ENCODE measurements around the gene UBALD1.

DNA sequence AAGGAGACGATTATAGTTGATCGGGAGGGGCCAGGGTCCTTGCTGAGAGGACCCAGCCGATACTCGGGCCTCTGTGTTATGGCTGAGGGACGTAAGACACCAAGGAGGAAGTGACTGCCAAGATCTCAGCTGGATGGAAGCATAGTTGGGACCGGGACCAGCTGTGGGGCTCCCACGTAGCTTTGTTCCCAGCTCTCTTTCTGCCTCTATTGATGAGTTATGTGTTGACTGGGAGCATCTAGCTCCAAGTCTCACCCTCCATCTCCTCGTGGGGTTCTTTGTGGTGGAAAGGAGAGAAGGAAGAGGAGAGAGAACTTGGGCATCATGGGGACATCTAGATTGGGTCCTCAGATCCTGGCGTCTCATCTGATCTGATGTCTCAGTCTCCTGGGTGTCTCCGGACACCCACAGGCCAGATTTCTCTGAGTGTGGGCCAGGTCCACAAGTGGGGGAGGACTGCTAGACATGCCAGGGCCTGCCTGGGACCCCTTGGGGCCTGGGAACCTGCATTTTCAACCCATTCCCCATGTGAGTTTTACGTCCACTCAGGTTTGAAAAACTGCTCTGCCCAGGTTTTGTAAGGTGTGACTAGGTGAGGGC, 11.0 kb upstream of the UBALD1 start:
- TF ChIP-seq, protein P1, sequence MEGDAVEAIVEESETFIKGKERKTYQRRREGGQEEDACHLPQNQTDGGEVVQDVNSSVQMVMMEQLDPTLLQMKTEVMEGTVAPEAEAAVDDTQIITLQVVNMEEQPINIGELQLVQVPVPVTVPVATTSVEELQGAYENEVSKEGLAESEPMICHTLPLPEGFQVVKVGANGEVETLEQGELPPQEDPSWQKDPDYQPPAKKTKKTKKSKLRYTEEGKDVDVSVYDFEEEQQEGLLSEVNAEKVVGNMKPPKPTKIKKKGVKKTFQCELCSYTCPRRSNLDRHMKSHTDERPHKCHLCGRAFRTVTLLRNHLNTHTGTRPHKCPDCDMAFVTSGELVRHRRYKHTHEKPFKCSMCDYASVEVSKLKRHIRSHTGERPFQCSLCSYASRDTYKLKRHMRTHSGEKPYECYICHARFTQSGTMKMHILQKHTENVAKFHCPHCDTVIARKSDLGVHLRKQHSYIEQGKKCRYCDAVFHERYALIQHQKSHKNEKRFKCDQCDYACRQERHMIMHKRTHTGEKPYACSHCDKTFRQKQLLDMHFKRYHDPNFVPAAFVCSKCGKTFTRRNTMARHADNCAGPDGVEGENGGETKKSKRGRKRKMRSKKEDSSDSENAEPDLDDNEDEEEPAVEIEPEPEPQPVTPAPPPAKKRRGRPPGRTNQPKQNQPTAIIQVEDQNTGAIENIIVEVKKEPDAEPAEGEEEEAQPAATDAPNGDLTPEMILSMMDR (conservative IDR thresholded peaks at IDR 0.05; ENCODE audit: low read depth, low read length) = no peak
- no peak for TF ChIP-seq EZH2phosphoT487 (IDR thresholded peaks at IDR 0.05; ENCODE audit: borderline replicate concordance, low read length)
